ENCODE measurements around the gene HDDC3.

HDDC3 gene

GRCh38 chr15:90952901-90953677 lies 20.7 kb upstream of the HDDC3 start:
- H3K4me3 ChIP-seq (ENCODE audit: low read length): no peak overlapping the region
- no peak for TF ChIP-seq CTCF (conservative IDR thresholded peaks at IDR 0.05; ENCODE audit: low read depth, low read length)
- no peak for DNase-seq (ENCODE audit: low read depth)

GRCh38 chr15:90950676-90951075 lies 18.3 kb upstream of the HDDC3 start:
- TF ChIP-seq CTCF (conservative IDR thresholded peaks at IDR 0.05; ENCODE audit: low read depth, low read length): no peak
- H3K4me3 ChIP-seq (ENCODE audit: low read length): no peak overlapping the region
- DNase-seq (ENCODE audit: low read depth): no peak

GRCh38 chr15:90949979-90950675 lies 17.8 kb upstream of the HDDC3 start:
- DNase-seq (ENCODE audit: low read depth): no peak
- no peak for TF ChIP-seq CTCF (conservative IDR thresholded peaks at IDR 0.05; ENCODE audit: low read depth, low read length)

GRCh38 chr15:90948506-90948905 lies 16.2 kb upstream of the HDDC3 start:
- no peak for TF ChIP-seq CTCF (conservative IDR thresholded peaks at IDR 0.05; ENCODE audit: low read depth, low read length)
- H3K4me3 ChIP-seq (ENCODE audit: low read length): no peak overlapping the region
- DNase-seq (ENCODE audit: low read depth): no peak

More at GRCh38 chr15:90949979-90950675, 17.8 kb upstream of the HDDC3 start:
- no peak overlapping the region for H3K4me3 ChIP-seq (ENCODE audit: low read length)

- no peak for TF ChIP-seq CTCF (conservative IDR thresholded peaks at IDR 0.05; ENCODE audit: low read depth, low read length)
- no peak overlapping the region for H3K4me3 ChIP-seq (ENCODE audit: low read length)
- DNase-seq (ENCODE audit: low read depth): no peak
Observed at GRCh38 chr15:90947577-90948357, 15.4 kb upstream of the HDDC3 start.

GRCh38 chr15:90946941-90947576 lies 14.7 kb upstream of the HDDC3 start:
- H3K4me3 ChIP-seq (ENCODE audit: low read length): no peak overlapping the region
- TF ChIP-seq CTCF (conservative IDR thresholded peaks at IDR 0.05; ENCODE audit: low read depth, low read length): no peak

More at GRCh38 chr15:90946941-90947576, 14.7 kb upstream of the HDDC3 start:
- no peak for DNase-seq (ENCODE audit: low read depth)
